ENCODE data around the gene MFNG.
"Not testable (repeated sequence)": the region's sequence is repeated elsewhere in the genome, so short reads cannot be mapped to it uniquely, and the experiment has no call there.

The MFNG gene

GRCh38 chr22:37486224-37486845, at the start of gene MFNG:
Gene MFNG, minus strand, starts transcription at chr22:37486384. Its CDS starts 207 bp downstream, at chr22:37486177.
- peak in 25 of 58 donors; percentile 2 to 50 (median 21) for DNase-seq

GRCh38 chr22:37535159-37535558, 49.0 kb upstream of the MFNG start:
- DNase-seq: no peak

- no peak for DNase-seq
Observed at GRCh38 chr22:37534445-37534844, 48.3 kb upstream of the MFNG start.

- peak in 7 of 58 donors; percentile 10 to 44 (median 18) for DNase-seq
Observed at GRCh38 chr22:37533995-37534394, 47.8 kb upstream of the MFNG start.

GRCh38 chr22:37529652-37530345, 43.6 kb upstream of the MFNG start:
- no peak for DNase-seq

- DNase-seq: not testable (repeated sequence)
Observed at GRCh38 chr22:37527952-37528351, 41.8 kb upstream of the MFNG start.

- not testable (repeated sequence) for DNase-seq
Observed at GRCh38 chr22:37527081-37527752, 41.0 kb upstream of the MFNG start.

- no peak for DNase-seq
Observed at GRCh38 chr22:37526376-37526775, 40.2 kb upstream of the MFNG start.

- no peak for DNase-seq
Observed at GRCh38 chr22:37525746-37526350, 39.7 kb upstream of the MFNG start.

GRCh38 chr22:37525073-37525745, 39.0 kb upstream of the MFNG start:
- DNase-seq: peak in 1 of 58 donors; percentile 12

- no peak for DNase-seq
Observed at GRCh38 chr22:37522482-37522881, 36.3 kb upstream of the MFNG start.

GRCh38 chr22:37521236-37521739, 35.1 kb upstream of the MFNG start:
- DNase-seq: no peak

GRCh38 chr22:37520776-37521191, 34.6 kb upstream of the MFNG start:
- no peak for DNase-seq

- DNase-seq: no peak
Observed at GRCh38 chr22:37519268-37520195, 33.3 kb upstream of the MFNG start, which contains the start of gene CARD10. Gene CARD10, minus strand, starts transcription at chr22:37519415. Its CDS starts 215 bp downstream, at chr22:37519200.

GRCh38 chr22:37518509-37519267, 32.5 kb upstream of the MFNG start:
- DNase-seq: no peak

- DNase-seq: no peak
Observed at GRCh38 chr22:37517826-37518450, 31.8 kb upstream of the MFNG start.

- DNase-seq: no peak
Observed at GRCh38 chr22:37516456-37516855, 30.3 kb upstream of the MFNG start.

GRCh38 chr22:37515901-37516300, 29.7 kb upstream of the MFNG start:
- DNase-seq: no peak
